K562 (cell line): ENCODE measurements around the gene CPLX4. TPM values are rescaled to one million over a fixed set of nuclear protein-coding genes. Genes with fewer than 3 reads are reported as not detected.
"Not testable (repeated sequence)": the region's sequence is repeated elsewhere in the genome, so short reads cannot be mapped to it uniquely, and the experiment has no call there.

ENCODE experiments used
- ATAC-seq: fragments of 200-7000 bp; cut with Tn5 transposase; 3 replicates; pipeline ENCODE4 v1.9.1; 2020; ENCODE audit warnings: moderate library complexity
- BruUV-seq: library from RNA; stranded (reverse); fragments of 400-500 nt; replicated peaks from 2 replicates; lab custom pipeline; 2021; lab: Mats Ljungman, UMichigan
- CTCF ChIA-PET: fragments of 300-600 bp; formaldehyde crosslinking; extraction: SDS; loops from one replicate; lab custom pipeline; 2021; ENCODE audit warnings: low intra/inter-chr PET ratio; lab: Yijun Ruan, JAX
- POLR2A ChIA-PET: fragments of 300-600, 350-650 bp; sonication (Branson Sonifier 250); formaldehyde crosslinking; extraction: SDS; loops from one replicate; lab custom pipeline; 2021; ENCODE audit warnings: antibody characterized with exemption, inconsistent platforms; lab: Yijun Ruan, JAX
- DNase-seq, 4 experiments: peaks; one replicate each; pipeline versions ENCODE4 v3.0.0 to v3.0.0-alpha.2; 2011 to 2018; ENCODE audit warnings: low spot score in 3 of 4, mixed read lengths in 3 of 4; ENCODE audit errors: extremely low read depth in 1 of 4
- FAIRE-seq: peaks from 2 replicates; lab custom pipeline; 2011; peaks lifted over from hg19 to GRCh38; lab: Jason Lieb, UNC
- H2AFZ ChIP-seq: 2 replicates; pipeline ENCODE4 v1.6.0; 2011; ENCODE audit warnings: low read depth, low read length, control low read depth, inconsistent platforms
- H3K27ac ChIP-seq: fragments of 200-600 bp; 3 replicates; pipeline ENCODE4 v1.8.0; 2011; ENCODE audit warnings: low read depth, mild to moderate bottlenecking, control low read depth, inconsistent platforms, low read length, moderate library complexity, mixed read lengths; ENCODE audit errors: extremely low read depth
- H3K27me3 ChIP-seq, 2 experiments: fragments of 300-600 bp in 1 of 2; 2 replicates in 1 of 2; 3 replicates in 1 of 2; pipeline versions ENCODE4 v1.6.0 to v1.8.0; 2011; ENCODE audit warnings: inconsistent platforms in 2 of 2, low read length in 2 of 2, mild to moderate bottlenecking in 1 of 2, mixed read lengths in 1 of 2, moderate library complexity in 1 of 2; ENCODE audit not compliant: control insufficient read depth in 2 of 2, insufficient read depth in 2 of 2
- H3K36me3 ChIP-seq: fragments of 300-600 bp; 3 replicates; pipeline ENCODE4 v1.8.0; 2011; ENCODE audit warnings: mild to moderate bottlenecking, low read length, inconsistent platforms; ENCODE audit not compliant: control insufficient read depth, insufficient read depth
- H3K4me1 ChIP-seq, 2 experiments: fragments of 200-600 bp in 1 of 2; replicated peaks in 1 of 2; 2 replicates in 1 of 2; 3 replicates in 1 of 2; pipeline versions ENCODE4 v1.5.1 to v1.8.0; 2011; ENCODE audit warnings: inconsistent platforms in 2 of 2, low read length in 2 of 2, mild to moderate bottlenecking in 1 of 2, mixed read lengths in 1 of 2, moderate library complexity in 1 of 2; ENCODE audit not compliant: control insufficient read depth in 2 of 2, insufficient read depth in 2 of 2
- H3K4me2 ChIP-seq: 2 replicates; pipeline ENCODE4 v1.6.1; 2011; ENCODE audit warnings: low read length, control low read depth, inconsistent platforms, mixed read lengths; ENCODE audit not compliant: insufficient read depth
- H3K4me3 ChIP-seq: fragments of 200-600 bp; sonication (generic), shearing (Covaris generic); 2 replicates; pipeline ENCODE4 v1.5.1; 2016; ENCODE audit warnings: control low read depth, inconsistent platforms
- H3K79me2 ChIP-seq: fragments of 200-600 bp; 3 replicates; pipeline ENCODE4 v1.8.0; 2011; ENCODE audit warnings: low read length, inconsistent platforms; ENCODE audit not compliant: control insufficient read depth, insufficient read depth
- H3K9ac ChIP-seq, 2 experiments: 2 replicates each; pipeline versions ENCODE4 v1.6.0 to v1.6.1; 2011; ENCODE audit warnings: low read depth in 2 of 2, low read length in 2 of 2, control low read depth in 1 of 2, inconsistent platforms in 1 of 2, mild to moderate bottlenecking in 1 of 2, mixed read lengths in 1 of 2; ENCODE audit not compliant: insufficient read depth in 1 of 2
- H3K9me1 ChIP-seq: one replicate; pipeline ENCODE4 v1.6.0; 2011; ENCODE audit warnings: inconsistent platforms, mild to moderate bottlenecking, low read length, moderate library complexity; ENCODE audit not compliant: control insufficient read depth, insufficient read depth
- H3K9me3 ChIP-seq: replicated peaks from 2 replicates; pipeline ENCODE4 v1.5.1; 2011; ENCODE audit warnings: low read depth, low read length, inconsistent platforms; ENCODE audit not compliant: control insufficient read depth, insufficient read depth
- H4K20me1 ChIP-seq: replicated peaks from 2 replicates; pipeline ENCODE4 v1.6.1; 2011; ENCODE audit warnings: low read length, inconsistent platforms, mixed read lengths; ENCODE audit not compliant: control insufficient read depth, insufficient read depth
- WGBS: fragments of 100-300 bp; shearing (Covaris generic); methylation state at CpG from one replicate; pipeline ENCODE4 v1.1.6; 2016; ENCODE audit warnings: low coverage, mixed read lengths; ENCODE audit not compliant: insufficient coverage; ENCODE audit errors: missing lambda C conversion rate; 5-methylcytosine and 5-hydroxymethylcytosine counted together
- in situ Hi-C: fragments of 300-500 bp; cut with MboI; formaldehyde crosslinking; loops from 4 replicates; pipeline ENCODE4 v1.15.0; 2018; ENCODE audit warnings: inconsistent platforms, mixed read lengths
- intact Hi-C: fragments of 100-400 bp; cut with micrococcal nuclease; formaldehyde crosslinking; loops from 2 replicates; pipeline ENCODE4 v1.14.2; 2022
- polyA plus RNA-seq, 8 experiments: library from polyadenylated mRNA; depleted of rRNA in 4 of 8; stranded (reverse) in 5 of 8; unstranded in 3 of 8; fragments of >200 nt; fragmentation: Nextera tagmentation in 2 of 8; fragmentation: Illumina TruSeq in 1 of 8; extraction: Ambion mirVana in 2 of 8; extraction: Trizol in 1 of 8; gene quantifications; 2 replicates each; pipeline versions ENCODE4 v1.2.1 to v1.2.3, GENCODE V29; 2011 to 2014; ENCODE audit warnings: inconsistent platforms in 1 of 8, missing spikeins in 1 of 8
- total RNA-seq, 7 experiments: library from RNA; depleted of rRNA in 6 of 7; stranded (reverse); fragments of >200 nt in 6 of 7; fragmentation: Illumina TruSeq in 2 of 7; extraction: Trizol in 2 of 7; gene quantifications; 2 replicates each; pipeline versions ENCODE4 v1.2.1 to v1.2.3, GENCODE V29; 2011 to 2021; ENCODE audit warnings: low replicate concordance in 1 of 7

Gene CPLX4
- total and polyA plus RNA-seq, 9 of the 15 experiments (the other 6 are each of a cell fraction or from before 2014, with no cell fraction given) = not detected

GRCh38 chr18:59261842-59262241 lies 56.6 kb downstream of the CPLX4 start:
- H3K79me2 ChIP-seq, H3K9me1 ChIP-seq, BruUV-seq, H3K27ac ChIP-seq, H3K36me3 ChIP-seq, CTCF ChIA-PET, H3K9ac ChIP-seq, H2AFZ ChIP-seq, POLR2A ChIA-PET, intact Hi-C loops, ATAC-seq, H3K4me1 ChIP-seq, FAIRE-seq, DNase-seq, in situ Hi-C loops, H3K4me2 ChIP-seq, H4K20me1 ChIP-seq, H3K4me3 ChIP-seq, H3K9me3 ChIP-seq: not testable (repeated sequence)
- 0% methylated on average over 2 of the region's 3 CpGs for whole genome bisulfite sequencing
- peaks cover 0 to 11% of the 10 kb centered on the region in 2 experiments; a peak in 2 of 5 replicates for H3K27me3 ChIP-seq

- intact Hi-C loops, H3K4me2 ChIP-seq, H3K36me3 ChIP-seq, DNase-seq, FAIRE-seq, in situ Hi-C loops, H3K4me1 ChIP-seq, H3K27ac ChIP-seq, H3K9ac ChIP-seq, H3K79me2 ChIP-seq, H4K20me1 ChIP-seq, H3K27me3 ChIP-seq, H3K4me3 ChIP-seq, H3K9me3 ChIP-seq, POLR2A ChIA-PET, CTCF ChIA-PET, BruUV-seq, H3K9me1 ChIP-seq, H2AFZ ChIP-seq, ATAC-seq: not testable (repeated sequence)
- 0% methylated on average over 2 of the region's 30 CpGs for WGBS
Measured at GRCh38 chr18:59255491-59255890, 63.0 kb downstream of the CPLX4 start.
